ENCODE measurements around the gene RPS6KB2.

The RPS6KB2 gene

GRCh38 chr11:67450796-67451657 is 22.7 kb downstream of the RPS6KB2 start:
- Histone ChIP-seq H3K27me3 (ENCODE audit: insufficient read depth, low read depth, severe bottlenecking) (no peaks in the 10 kb centered on the region), H3K9me3 (ENCODE audit: severe bottlenecking) (no peaks in the 10 kb centered on the region), H3K4me3 (ENCODE audit: low read depth, low read length) (no peak overlapping the region), H3K36me3 (no peaks in the 10 kb centered on the region), H3K27ac (no peak overlapping the region)
- TF ChIP-seq, protein P1, sequence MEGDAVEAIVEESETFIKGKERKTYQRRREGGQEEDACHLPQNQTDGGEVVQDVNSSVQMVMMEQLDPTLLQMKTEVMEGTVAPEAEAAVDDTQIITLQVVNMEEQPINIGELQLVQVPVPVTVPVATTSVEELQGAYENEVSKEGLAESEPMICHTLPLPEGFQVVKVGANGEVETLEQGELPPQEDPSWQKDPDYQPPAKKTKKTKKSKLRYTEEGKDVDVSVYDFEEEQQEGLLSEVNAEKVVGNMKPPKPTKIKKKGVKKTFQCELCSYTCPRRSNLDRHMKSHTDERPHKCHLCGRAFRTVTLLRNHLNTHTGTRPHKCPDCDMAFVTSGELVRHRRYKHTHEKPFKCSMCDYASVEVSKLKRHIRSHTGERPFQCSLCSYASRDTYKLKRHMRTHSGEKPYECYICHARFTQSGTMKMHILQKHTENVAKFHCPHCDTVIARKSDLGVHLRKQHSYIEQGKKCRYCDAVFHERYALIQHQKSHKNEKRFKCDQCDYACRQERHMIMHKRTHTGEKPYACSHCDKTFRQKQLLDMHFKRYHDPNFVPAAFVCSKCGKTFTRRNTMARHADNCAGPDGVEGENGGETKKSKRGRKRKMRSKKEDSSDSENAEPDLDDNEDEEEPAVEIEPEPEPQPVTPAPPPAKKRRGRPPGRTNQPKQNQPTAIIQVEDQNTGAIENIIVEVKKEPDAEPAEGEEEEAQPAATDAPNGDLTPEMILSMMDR (IDR thresholded peaks at IDR 0.05; ENCODE audit: low read depth, low read length), result no peak
- DNase-seq, result no peak

DNA sequence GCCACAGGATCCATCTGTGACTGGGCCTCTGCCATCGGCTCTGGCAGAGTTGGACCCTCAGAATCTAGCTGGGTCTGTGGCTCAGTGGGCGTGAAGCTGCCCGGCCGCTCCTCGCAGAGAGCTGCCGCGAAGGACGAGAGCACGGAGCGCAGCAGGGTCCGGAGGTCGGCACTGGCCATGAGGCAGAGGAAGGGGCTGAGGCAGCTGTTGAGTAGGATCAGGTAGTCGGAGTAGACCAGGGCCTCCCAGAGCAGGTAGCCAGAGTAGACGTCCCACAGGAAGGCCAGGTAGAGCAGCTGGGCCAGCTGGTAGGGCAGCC is 23.3 kb downstream of the RPS6KB2 start:
- Histone ChIP-seq H3K4me3 (ENCODE audit: low read depth, low read length) (no peak overlapping the region), H3K27ac (no peak overlapping the region), H3K27me3 (ENCODE audit: insufficient read depth, low read depth, severe bottlenecking) (no peaks in the 10 kb centered on the region), H3K9me3 (ENCODE audit: severe bottlenecking) (no peaks in the 10 kb centered on the region), H3K36me3 (no peaks in the 10 kb centered on the region)
- TF ChIP-seq, protein P1 (IDR thresholded peaks at IDR 0.05; ENCODE audit: low read depth, low read length), result no peak
- DNase-seq, result no peak

GRCh38 chr11:67452141-67452952 is 24.1 kb downstream of the RPS6KB2 start, which contains the start of gene GPR152:
TSS of gene GPR152 (minus strand) at chr11:67452729. CDS start at chr11:67452724, 5 bp downstream.
- Histone ChIP-seq H3K9me3 (ENCODE audit: severe bottlenecking) (no peaks in the 10 kb centered on the region), H3K27ac (no peak within 1 kb of the TSS), H3K27me3 (ENCODE audit: insufficient read depth, low read depth, severe bottlenecking) (no peaks in the 10 kb centered on the region), H3K36me3 (no peaks in the 10 kb centered on the region), H3K4me3 (ENCODE audit: low read depth, low read length) (no peak within 1 kb of the TSS)
- TF ChIP-seq, protein P1 (IDR thresholded peaks at IDR 0.05; ENCODE audit: low read depth, low read length), result no peak
- no peak for DNase-seq

DNA sequence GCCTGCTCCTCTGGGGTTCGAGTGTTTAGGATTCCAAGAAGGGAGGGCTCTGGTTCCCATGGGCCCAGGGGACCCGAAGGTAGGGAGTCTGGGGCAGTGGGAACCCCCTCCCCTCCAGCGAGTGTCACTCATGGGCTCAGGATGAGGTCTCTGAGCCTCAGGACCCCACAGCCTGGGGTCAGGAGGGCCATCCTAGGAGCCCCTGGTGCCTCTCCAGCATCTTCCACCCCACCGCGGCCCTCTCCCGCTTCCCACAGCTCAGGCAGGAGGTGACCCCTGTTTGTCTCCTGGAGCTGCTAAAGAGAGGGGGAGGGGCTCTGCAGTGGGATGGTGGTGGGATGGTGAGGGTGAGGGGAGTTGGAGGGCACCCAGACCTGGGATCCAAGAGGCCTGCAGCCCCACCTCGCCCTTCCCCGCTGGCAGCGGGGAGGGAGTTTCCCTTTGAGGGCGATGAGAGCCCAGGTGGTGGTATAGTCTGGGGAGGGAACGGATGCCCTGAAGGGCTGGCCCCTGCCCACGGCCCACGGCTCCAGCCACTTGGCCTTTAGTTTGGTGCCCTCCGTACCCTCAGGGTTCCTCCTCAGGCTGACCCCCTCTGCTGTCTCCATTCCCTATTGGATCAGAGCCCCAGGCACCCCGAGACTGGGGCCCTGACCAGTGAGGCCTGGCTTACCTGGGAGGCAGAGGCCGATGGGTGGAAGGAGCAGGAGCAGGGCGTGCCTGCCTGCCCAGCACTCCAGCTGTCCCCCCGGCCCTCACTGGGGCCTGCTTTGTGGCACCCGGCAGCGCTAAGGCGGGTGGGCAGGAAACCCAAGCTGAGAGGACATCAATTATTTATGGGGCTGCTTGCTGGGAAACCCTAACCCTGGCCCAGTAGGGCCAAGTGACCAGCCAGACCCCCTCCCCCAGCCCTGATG is 25.8 kb downstream of the RPS6KB2 start:
- TF ChIP-seq, protein P1 (IDR thresholded peaks at IDR 0.05; ENCODE audit: low read depth, low read length), result no peak
- peak overlapping the region; percentile 48 for H3K27ac ChIP-seq
- H3K9me3 ChIP-seq (ENCODE audit: severe bottlenecking), result no peaks in the 10 kb centered on the region
- no peaks in the 10 kb centered on the region for H3K36me3 ChIP-seq
- no peaks in the 10 kb centered on the region for H3K27me3 ChIP-seq (ENCODE audit: insufficient read depth, low read depth, severe bottlenecking)
- no peak for DNase-seq
- H3K4me3 ChIP-seq (ENCODE audit: low read depth, low read length), result no peak overlapping the region

GRCh38 chr11:67455054-67455453 is 26.8 kb downstream of the RPS6KB2 start, which contains the start of gene CABP4:
TSS of gene CABP4 (plus strand) at chr11:67455354. CDS start at chr11:67455424, 70 bp downstream.
- Histone ChIP-seq H3K4me3 (ENCODE audit: low read depth, low read length) (no peak within 1 kb of the TSS), H3K27ac (peak within 1 kb of the TSS; percentile 48), H3K27me3 (ENCODE audit: insufficient read depth, low read depth, severe bottlenecking) (no peaks in the 10 kb centered on the region), H3K9me3 (ENCODE audit: severe bottlenecking) (no peaks in the 10 kb centered on the region), H3K36me3 (no peaks in the 10 kb centered on the region)
- TF ChIP-seq, protein P1 (IDR thresholded peaks at IDR 0.05; ENCODE audit: low read depth, low read length), result no peak
- peak; percentile 62 for DNase-seq

Measured in WERI-Rb-1 (cell line).